WTC11 (cell line): ENCODE measurements around the gene ZNF665. TPM values are rescaled to one million over a fixed set of nuclear protein-coding genes. Genes with fewer than 3 reads are reported as not detected.

Source experiments
- ATAC-seq: fragments of 200-7000 bp; cut with Tn5 transposase; 2 replicates; pipeline ENCODE4 v1.10.0; 2021; ENCODE audit warnings: mild to moderate bottlenecking, moderate library complexity
- CTCF ChIA-PET: fragments of 300-600 bp; sonication (Branson Sonifier 250); formaldehyde crosslinking; loops from one replicate; lab custom pipeline; 2021; ENCODE audit warnings: antibody characterized with exemption; lab: Charles Lee
- POLR2A ChIA-PET: fragments of 350-600 bp; sonication (Branson Sonifier 250); formaldehyde crosslinking; loops from one replicate; lab custom pipeline; 2021; ENCODE audit warnings: antibody characterized with exemption; lab: Charles Lee
- DNase-seq: peaks from one replicate; pipeline ENCODE4 v3.0.0; 2021; ENCODE audit warnings: low spot score
- H3K27ac Mint-ChIP-seq: 2 replicates; pipeline ENCODE4 v1.8.0; 2021; ENCODE audit warnings: mixed read lengths
- H3K27me3 Mint-ChIP-seq: 2 replicates; pipeline ENCODE4 v1.8.0; 2021; ENCODE audit warnings: low read depth, mild to moderate bottlenecking, moderate library complexity, mixed read lengths
- H3K36me3 Mint-ChIP-seq: 2 replicates; pipeline ENCODE4 v1.8.0; 2021; ENCODE audit warnings: mixed read lengths
- H3K4me1 Mint-ChIP-seq: 2 replicates; pipeline ENCODE4 v1.8.0; 2022; ENCODE audit warnings: mixed read lengths
- H3K4me3 Mint-ChIP-seq: 2 replicates; pipeline ENCODE4 v1.8.0; 2021; ENCODE audit warnings: mild to moderate bottlenecking, moderate library complexity, mixed read lengths
- H3K9me3 Mint-ChIP-seq: 2 replicates; pipeline ENCODE4 v1.8.0; 2021; ENCODE audit warnings: mixed read lengths
- ETV6 ChIP-seq: sonication (generic); formaldehyde crosslinking; IDR thresholded peaks from 2 replicates; pipeline ENCODE4 v1.8.1; 2022; ENCODE audit warnings: mild to moderate bottlenecking, missing genetic modification reagents
- FOXK1 ChIP-seq: sonication (generic); formaldehyde crosslinking; IDR thresholded peaks from 2 replicates; pipeline ENCODE4 v1.8.0; 2022; ENCODE audit warnings: mild to moderate bottlenecking, moderate library complexity, missing genetic modification reagents
- FOXP1 ChIP-seq: sonication (generic); formaldehyde crosslinking; IDR thresholded peaks from 2 replicates; pipeline ENCODE4 v1.8.0; 2022; ENCODE audit warnings: missing genetic modification reagents, mild to moderate bottlenecking, moderate library complexity, borderline replicate concordance
- SMAD3 ChIP-seq: sonication (generic); formaldehyde crosslinking; IDR thresholded peaks from 2 replicates; pipeline ENCODE4 v1.8.0; 2022; ENCODE audit warnings: missing genetic modification reagents, mild to moderate bottlenecking, borderline replicate concordance
- SMAD4 ChIP-seq: sonication (generic); formaldehyde crosslinking; IDR thresholded peaks from 2 replicates; pipeline ENCODE4 v1.8.0; 2022; ENCODE audit warnings: mild to moderate bottlenecking, missing genetic modification reagents
- SP1 ChIP-seq: sonication (generic); formaldehyde crosslinking; conservative IDR thresholded peaks from 2 replicates; pipeline ENCODE4 v1.8.1; 2022; ENCODE audit warnings: missing genetic modification reagents
- TCF7 ChIP-seq: sonication (generic); formaldehyde crosslinking; IDR thresholded peaks from 2 replicates; pipeline ENCODE4 v1.8.0; 2022; ENCODE audit warnings: mild to moderate bottlenecking, low read depth, missing genetic modification reagents, moderate library complexity
- TP53 ChIP-seq: sonication (generic); formaldehyde crosslinking; IDR thresholded peaks from 2 replicates; pipeline ENCODE4 v1.8.1; 2023; ENCODE audit warnings: mild to moderate bottlenecking, missing genetic modification reagents
- ZNF138 ChIP-seq: sonication (generic); formaldehyde crosslinking; conservative IDR thresholded peaks from 2 replicates; pipeline ENCODE4 v1.8.1; 2022; ENCODE audit warnings: mild to moderate bottlenecking, moderate library complexity, missing genetic modification reagents
- ZNF423 ChIP-seq: fragments of 250-450 bp; sonication (Bioruptor Pico); IDR thresholded peaks from 2 replicates; pipeline ENCODE4 v2.1.2; 2022; ENCODE audit warnings: mild to moderate bottlenecking, moderate library complexity
- ZNF671 ChIP-seq: fragments of 250-450 bp; sonication (Bioruptor Pico); IDR thresholded peaks from 2 replicates; pipeline ENCODE4 v1.8.0; 2021; ENCODE audit warnings: mild to moderate bottlenecking
- total RNA-seq: library from RNA; stranded (reverse); gene quantifications from 3 replicates; pipeline ENCODE4 v1.2.3, GENCODE V29; 2021
- TF ChIP-seq, protein P1 (sequence below): sonication (generic); formaldehyde crosslinking; IDR thresholded peaks from 2 replicates; pipeline ENCODE4 v1.8.0; 2023; ENCODE audit warnings: missing genetic modification reagents, mild to moderate bottlenecking, borderline replicate concordance
- TF ChIP-seq, protein P2 (sequence below): sonication (generic); formaldehyde crosslinking; IDR thresholded peaks from 2 replicates; pipeline ENCODE4 v1.8.0; 2022; ENCODE audit warnings: mild to moderate bottlenecking, missing genetic modification reagents
- TF ChIP-seq, protein P3 (sequence below): sonication (generic); formaldehyde crosslinking; IDR thresholded peaks from 2 replicates; pipeline ENCODE4 v1.8.0; 2022; ENCODE audit warnings: mild to moderate bottlenecking, missing genetic modification reagents
- TF ChIP-seq, protein P4 (sequence below): fragments of 250-450 bp; sonication (Bioruptor Pico); IDR thresholded peaks from 2 replicates; pipeline ENCODE4 v1.8.0; 2021; ENCODE audit warnings: mild to moderate bottlenecking
- TF ChIP-seq, protein P5 (sequence below): fragments of 250-450 bp; sonication (Bioruptor Pico); IDR thresholded peaks from 2 replicates; pipeline ENCODE4 v1.9.0; 2021; ENCODE audit warnings: moderate library complexity, mild to moderate bottlenecking, inconsistent platforms, borderline replicate concordance
- TF ChIP-seq, protein P6 (sequence below): sonication (generic); formaldehyde crosslinking; IDR thresholded peaks from 2 replicates; pipeline ENCODE4 v1.8.1; 2023; ENCODE audit warnings: mild to moderate bottlenecking, moderate library complexity, missing genetic modification reagents

ZNF665 gene
- total RNA-seq, 1 experiment from 2014 or later = 7.5 TPM

DNA sequence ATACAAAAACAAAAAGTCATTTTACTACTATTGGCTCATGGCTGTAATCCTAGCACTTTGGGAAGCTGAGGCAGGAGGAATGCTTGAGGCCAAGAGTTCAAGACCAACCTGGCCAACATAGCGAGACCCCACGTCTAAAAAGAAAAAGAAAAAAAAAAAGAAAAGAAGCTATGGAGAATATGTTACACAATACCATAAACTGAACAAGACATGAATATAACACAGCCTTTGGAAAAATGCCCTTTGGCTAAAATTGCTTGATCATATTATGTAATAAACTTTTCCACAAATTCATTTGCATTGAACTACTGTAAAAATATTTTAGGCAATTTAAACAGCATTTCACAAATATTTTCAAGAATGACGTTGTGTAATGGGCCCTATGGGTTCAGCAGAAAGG, 56.7 kb downstream of the ZNF665 start:
- TF ChIP-seq SMAD3 (CRISPR knock-in tag) (no peak), ZNF138 (CRISPR knock-in tag) (no peak), ETV6 (CRISPR knock-in tag) (no peak), FOXK1 (CRISPR knock-in tag) (no peak), FOXP1 (CRISPR knock-in tag) (no peak), ZNF423 (CRISPR knock-in tag) (no peak), ZNF671 (no peak), TP53 (no peak)
- TF ChIP-seq, protein P1, sequence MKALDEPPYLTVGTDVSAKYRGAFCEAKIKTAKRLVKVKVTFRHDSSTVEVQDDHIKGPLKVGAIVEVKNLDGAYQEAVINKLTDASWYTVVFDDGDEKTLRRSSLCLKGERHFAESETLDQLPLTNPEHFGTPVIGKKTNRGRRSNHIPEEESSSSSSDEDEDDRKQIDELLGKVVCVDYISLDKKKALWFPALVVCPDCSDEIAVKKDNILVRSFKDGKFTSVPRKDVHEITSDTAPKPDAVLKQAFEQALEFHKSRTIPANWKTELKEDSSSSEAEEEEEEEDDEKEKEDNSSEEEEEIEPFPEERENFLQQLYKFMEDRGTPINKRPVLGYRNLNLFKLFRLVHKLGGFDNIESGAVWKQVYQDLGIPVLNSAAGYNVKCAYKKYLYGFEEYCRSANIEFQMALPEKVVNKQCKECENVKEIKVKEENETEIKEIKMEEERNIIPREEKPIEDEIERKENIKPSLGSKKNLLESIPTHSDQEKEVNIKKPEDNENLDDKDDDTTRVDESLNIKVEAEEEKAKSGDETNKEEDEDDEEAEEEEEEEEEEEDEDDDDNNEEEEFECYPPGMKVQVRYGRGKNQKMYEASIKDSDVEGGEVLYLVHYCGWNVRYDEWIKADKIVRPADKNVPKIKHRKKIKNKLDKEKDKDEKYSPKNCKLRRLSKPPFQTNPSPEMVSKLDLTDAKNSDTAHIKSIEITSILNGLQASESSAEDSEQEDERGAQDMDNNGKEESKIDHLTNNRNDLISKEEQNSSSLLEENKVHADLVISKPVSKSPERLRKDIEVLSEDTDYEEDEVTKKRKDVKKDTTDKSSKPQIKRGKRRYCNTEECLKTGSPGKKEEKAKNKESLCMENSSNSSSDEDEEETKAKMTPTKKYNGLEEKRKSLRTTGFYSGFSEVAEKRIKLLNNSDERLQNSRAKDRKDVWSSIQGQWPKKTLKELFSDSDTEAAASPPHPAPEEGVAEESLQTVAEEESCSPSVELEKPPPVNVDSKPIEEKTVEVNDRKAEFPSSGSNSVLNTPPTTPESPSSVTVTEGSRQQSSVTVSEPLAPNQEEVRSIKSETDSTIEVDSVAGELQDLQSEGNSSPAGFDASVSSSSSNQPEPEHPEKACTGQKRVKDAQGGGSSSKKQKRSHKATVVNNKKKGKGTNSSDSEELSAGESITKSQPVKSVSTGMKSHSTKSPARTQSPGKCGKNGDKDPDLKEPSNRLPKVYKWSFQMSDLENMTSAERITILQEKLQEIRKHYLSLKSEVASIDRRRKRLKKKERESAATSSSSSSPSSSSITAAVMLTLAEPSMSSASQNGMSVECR (CRISPR knock-in tag) = no peak
- TF ChIP-seq, protein P2, sequence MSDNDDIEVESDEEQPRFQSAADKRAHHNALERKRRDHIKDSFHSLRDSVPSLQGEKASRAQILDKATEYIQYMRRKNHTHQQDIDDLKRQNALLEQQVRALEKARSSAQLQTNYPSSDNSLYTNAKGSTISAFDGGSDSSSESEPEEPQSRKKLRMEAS = no peak
- TF ChIP-seq, protein P3, sequence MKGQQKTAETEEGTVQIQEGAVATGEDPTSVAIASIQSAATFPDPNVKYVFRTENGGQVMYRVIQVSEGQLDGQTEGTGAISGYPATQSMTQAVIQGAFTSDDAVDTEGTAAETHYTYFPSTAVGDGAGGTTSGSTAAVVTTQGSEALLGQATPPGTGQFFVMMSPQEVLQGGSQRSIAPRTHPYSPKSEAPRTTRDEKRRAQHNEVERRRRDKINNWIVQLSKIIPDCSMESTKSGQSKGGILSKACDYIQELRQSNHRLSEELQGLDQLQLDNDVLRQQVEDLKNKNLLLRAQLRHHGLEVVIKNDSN (CRISPR knock-in tag) = no peak
- TF ChIP-seq, protein P4, sequence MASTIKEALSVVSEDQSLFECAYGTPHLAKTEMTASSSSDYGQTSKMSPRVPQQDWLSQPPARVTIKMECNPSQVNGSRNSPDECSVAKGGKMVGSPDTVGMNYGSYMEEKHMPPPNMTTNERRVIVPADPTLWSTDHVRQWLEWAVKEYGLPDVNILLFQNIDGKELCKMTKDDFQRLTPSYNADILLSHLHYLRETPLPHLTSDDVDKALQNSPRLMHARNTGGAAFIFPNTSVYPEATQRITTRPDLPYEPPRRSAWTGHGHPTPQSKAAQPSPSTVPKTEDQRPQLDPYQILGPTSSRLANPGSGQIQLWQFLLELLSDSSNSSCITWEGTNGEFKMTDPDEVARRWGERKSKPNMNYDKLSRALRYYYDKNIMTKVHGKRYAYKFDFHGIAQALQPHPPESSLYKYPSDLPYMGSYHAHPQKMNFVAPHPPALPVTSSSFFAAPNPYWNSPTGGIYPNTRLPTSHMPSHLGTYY = no peak
- TF ChIP-seq, protein P5, sequence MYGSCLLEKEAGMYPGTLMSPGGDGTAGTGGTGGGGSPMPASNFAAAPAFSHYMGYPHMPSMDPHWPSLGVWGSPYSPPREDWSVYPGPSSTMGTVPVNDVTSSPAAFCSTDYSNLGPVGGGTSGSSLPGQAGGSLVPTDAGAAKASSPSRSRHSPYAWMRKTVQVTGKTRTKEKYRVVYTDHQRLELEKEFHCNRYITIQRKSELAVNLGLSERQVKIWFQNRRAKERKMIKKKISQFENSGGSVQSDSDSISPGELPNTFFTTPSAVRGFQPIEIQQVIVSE (CRISPR knock-in tag) = no peak
- TF ChIP-seq, protein P6, sequence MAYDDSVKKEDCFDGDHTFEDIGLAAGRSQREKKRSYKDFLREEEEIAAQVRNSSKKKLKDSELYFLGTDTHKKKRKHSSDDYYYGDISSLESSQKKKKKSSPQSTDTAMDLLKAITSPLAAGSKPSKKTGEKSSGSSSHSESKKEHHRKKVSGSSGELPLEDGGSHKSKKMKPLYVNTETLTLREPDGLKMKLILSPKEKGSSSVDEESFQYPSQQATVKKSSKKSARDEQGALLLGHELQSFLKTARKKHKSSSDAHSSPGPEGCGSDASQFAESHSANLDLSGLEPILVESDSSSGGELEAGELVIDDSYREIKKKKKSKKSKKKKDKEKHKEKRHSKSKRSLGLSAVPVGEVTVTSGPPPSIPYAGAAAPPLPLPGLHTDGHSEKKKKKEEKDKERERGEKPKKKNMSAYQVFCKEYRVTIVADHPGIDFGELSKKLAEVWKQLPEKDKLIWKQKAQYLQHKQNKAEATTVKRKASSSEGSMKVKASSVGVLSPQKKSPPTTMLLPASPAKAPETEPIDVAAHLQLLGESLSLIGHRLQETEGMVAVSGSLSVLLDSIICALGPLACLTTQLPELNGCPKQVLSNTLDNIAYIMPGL (CRISPR knock-in tag) = no peak
- Mint-ChIP-seq H3K27ac (no peak overlapping the region), H3K4me1 (peaks cover 14% of the 10 kb centered on the region), H3K27me3 (peaks cover 21% of the 10 kb centered on the region), H3K4me3 (no peak overlapping the region), H3K9me3 (peaks cover 40% of the 10 kb centered on the region), H3K36me3 (peaks cover 37% of the 10 kb centered on the region)
- ATAC-seq = no peak
- CTCF ChIA-PET = no interaction called here
- DNase-seq = no peak
- POLR2A ChIA-PET = no interaction called here

DNA sequence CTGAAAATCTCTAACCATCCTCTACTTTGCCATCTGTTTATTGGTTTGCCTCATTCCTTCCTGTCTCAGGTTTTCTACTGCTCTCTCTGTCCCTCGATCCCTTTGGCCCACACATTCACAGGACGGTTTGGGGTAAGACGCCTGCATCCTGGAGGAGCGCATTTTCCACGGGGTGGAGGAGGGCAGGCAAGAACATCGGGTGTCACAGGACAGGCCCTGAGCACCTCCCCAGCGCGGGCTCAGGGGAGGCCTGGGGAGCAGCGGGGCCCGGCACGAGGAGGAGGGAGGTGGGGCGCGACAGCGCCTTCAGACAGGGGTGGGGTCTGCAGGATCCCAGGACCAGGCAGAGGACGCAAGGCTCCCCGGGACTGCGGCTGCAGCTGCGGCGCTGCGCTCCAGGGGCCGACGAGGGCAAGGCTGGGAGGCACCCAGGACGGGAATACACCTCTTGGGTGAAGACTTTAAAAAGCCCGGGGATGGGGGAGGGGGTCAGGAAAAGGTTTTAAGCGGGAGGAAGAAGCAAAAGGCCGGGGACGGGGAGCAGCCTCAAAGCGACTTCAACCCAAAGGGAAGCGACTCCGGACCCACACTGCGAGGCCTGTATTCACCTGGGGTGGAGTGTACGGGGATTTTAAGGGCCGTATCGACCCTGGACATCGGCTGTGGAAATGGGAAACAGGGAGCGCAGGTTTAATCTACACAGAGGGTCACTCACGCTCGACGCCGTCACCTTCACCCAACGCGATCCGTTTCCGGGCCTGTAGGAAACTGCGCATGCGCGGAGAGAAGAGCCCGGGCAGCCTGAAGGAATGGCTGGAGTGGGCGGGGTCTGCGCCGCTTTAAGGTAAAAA, 60.8 kb downstream of the ZNF665 start, which contains the start of gene ZNF415:
ZNF415 (minus strand) TSS at position 770 of the 851 bp plus-strand sequence. CDS start 10,234 bp downstream, outside the sequence.
- Mint-ChIP-seq H3K4me1 (peaks cover 26% of the 10 kb centered on the region), H3K36me3 (peaks cover 3% of the 10 kb centered on the region), H3K4me3 (peak within 1 kb of the TSS; percentile 74), H3K27me3 (peaks cover 11% of the 10 kb centered on the region), H3K27ac (no peak within 1 kb of the TSS), H3K9me3 (peaks cover 4% of the 10 kb centered on the region)
- ATAC-seq (peak; percentile 83), DNase-seq (peak; percentile 91)
- ChIA-PET CTCF (interaction anchor here (0.7 kb wide), 1 partner anchor 660 kb away, joined by 3 read pairs; no protein-coding TSS in a partner anchor), POLR2A (no interaction called here)
- TF ChIP-seq SP1 (CRISPR knock-in tag) (peak; percentile 56), SMAD4 (peak; percentile 48; the same call in 1 of the 2 replicates), TCF7 (CRISPR knock-in tag) (no peak)
- TF ChIP-seq, protein P2 = peak; percentile 78
- TF ChIP-seq, protein P1 (CRISPR knock-in tag) = peak; percentile 31; the same call in 1 of the 2 replicates
